ENCODE measurements around the gene APBA2.

The APBA2 gene

GRCh38 chr15:29134239-29134638 lies 248.5 kb downstream of the APBA2 start:
- no peak for DNase-seq (ENCODE audit: low spot score)

DNA sequence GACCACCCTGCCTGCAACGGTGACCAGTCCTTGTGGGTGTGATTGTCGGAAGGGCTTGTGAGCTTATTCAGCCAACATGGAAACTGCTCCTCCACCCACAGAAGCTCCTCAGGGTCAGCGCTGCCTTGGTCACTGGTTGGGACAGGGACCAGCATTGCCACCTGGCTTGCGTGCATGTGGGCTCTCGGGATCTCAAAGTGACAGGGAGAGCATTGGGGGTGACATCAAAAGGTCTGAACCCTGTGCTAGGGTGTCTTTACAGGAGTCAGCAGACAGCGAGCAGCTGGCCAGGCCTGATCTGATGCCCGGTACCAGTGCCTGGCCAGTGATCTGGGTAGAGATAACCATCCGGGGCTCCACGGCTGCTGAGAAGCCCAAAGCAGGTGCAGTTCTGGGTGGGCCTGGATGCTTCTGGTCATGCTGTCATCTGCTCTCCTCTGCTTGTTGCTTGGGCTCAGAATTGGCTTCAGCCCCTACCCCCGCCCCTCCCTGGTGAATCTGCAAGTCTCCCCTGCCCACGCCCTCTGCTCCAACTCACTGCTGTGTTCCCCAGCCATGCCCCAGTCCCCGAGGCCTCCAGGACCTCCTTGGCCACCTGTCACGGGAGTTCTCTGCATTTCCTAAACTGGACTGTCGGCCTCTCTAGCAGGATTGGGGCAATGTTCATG lies 249.0 kb downstream of the APBA2 start:
- DNase-seq (ENCODE audit: low spot score): no peak

DNA sequence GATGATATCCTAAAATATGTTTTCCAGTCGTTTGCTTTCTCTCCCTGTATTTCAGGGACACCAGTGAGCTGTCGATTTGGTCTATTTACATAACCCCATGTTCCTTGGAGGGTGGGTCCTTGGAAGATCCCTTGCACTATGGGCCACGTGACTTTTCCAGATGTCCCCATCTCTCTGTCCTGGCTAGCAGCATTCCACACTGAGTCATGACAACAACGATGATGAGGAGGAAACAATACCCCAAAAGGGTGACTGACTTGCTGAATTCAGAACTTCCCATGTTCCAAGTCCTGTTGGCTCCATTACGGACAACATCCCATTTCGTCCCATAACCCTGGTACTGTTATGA lies 249.5 kb downstream of the APBA2 start:
- no peak for DNase-seq (ENCODE audit: low spot score)

DNA sequence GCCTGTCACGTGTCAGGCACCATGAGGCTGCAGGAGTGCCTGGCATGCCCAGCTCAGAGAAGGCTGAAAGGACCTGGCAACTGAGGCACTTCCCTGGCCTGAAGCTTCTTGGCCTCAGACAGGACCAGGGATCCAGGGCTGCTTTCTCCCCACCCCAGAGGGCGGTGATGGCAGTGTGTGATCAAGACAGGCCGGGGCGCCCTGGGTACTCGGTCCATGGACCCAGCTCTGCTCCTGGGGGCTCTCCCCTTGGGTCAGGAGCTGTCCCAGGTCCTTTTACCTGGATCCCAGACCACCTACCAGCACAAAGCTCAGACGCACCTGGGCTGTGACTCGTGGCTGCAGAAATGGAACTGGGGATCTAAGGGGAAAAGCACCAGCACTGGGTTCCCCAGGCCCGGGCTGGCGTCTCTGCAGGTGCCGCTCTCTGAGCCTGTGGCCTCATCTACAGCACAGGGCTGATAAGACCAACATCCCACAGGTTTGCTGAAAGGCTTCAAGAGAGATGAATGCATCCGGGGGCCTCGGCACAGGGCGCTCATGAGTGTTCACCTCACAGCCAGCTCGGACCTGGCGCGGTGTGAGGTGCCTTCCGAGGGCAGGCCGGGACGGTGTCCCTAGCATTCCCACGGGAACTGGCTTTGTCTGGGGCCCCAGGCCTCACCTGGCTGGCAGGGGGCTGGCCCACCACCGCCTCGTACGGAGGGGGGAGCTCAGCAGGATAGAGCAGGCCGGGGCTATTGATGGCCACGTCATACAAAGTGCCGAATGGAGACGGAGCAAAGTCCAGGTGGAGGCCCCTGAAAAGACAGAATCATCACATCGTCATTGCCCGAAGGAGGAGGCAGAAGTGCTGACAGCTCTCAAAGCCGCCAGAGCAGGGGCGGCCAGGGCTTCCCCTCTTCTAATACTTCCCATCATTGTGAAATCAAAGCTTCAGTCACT lies 250.2 kb downstream of the APBA2 start:
- DNase-seq (ENCODE audit: low spot score): no peak

DNA sequence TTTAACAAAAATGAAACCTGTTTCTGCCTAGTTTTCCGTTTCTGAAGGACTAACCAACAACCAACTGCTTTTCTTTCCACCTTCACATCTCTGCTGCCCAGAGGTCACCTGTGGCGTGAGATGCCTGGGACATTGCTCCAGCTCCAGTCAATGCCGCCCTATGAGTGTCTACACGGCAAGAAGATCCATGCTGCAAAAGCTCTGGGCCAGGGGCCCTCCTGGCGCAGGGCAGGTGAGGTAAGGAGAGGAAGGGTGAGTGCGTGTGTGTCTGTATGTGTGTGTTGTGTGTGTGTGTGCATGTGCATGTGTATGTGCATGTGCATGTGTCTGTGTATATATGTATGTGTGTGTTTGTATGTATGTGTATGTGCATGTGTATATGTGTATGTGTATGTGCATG lies 252.5 kb downstream of the APBA2 start:
- no peak for DNase-seq (ENCODE audit: low spot score)

GRCh38 chr15:29139072-29139471 lies 253.3 kb downstream of the APBA2 start:
- no peak for DNase-seq (ENCODE audit: low spot score)

- peak; percentile 23 for DNase-seq (ENCODE audit: low spot score)
Measured at GRCh38 chr15:29139540-29140459, 254.0 kb downstream of the APBA2 start.

- DNase-seq (ENCODE audit: low spot score): no peak
Measured at GRCh38 chr15:29140475-29141307, 254.9 kb downstream of the APBA2 start.

GRCh38 chr15:29141308-29142128 lies 255.7 kb downstream of the APBA2 start:
- no peak for DNase-seq (ENCODE audit: low spot score)

- DNase-seq (ENCODE audit: low spot score): no peak
Measured at GRCh38 chr15:29142129-29142747, 256.5 kb downstream of the APBA2 start.

DNA sequence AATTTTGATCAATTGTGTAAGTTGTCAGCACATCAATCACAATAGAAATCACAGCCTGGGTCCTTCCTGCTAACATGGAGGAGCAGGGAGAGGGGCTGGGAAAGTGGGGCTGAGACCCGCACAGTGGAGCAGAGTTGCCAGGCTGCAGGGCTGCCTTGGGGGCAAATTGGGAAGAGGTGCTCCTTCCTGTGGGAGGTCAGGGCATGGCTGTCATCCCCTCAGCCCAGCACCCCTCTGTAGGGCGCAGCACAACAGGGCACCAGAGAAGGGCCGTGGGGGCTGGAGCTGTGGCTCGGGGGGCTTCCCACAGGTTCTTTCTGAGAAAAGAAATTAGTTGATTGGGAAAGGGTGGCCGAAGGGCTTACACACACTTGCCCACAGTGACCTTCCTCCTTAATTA lies 257.5 kb downstream of the APBA2 start:
- DNase-seq (ENCODE audit: low spot score): no peak

DNA sequence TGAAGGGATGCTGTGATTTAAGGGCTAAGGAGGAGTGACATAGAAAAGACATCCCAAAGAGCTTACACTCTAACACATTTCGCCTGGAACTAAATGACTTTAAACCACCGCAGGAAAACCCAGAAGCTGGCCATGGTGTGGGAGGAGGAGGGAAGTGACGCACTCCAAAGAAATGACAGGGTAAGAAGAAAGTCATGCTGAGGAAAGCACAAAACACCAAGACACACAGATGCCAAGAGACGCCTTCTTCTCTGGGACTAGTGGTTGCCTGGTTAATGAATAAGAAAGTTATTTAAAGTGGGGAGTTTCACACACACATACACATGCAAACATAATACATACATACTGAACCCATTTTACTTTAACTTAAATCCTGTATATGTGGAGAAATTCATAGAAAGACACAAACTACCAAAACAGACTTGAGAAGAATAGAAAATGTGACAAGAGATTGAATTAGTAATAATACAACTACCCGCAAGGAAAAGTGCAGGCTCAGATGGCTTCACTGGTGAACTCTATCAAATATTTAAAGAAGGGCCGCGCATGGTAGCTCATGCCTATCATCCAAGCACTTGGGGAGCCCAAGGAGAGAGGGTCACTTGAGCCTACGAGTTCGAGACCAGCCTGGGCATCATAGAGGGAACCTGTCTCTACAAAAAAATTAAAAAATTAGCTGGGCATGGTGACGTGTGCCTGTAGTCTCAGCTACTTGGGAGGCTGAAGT lies 258.3 kb downstream of the APBA2 start:
- DNase-seq (ENCODE audit: low spot score): no peak

- DNase-seq (ENCODE audit: low spot score): no peak
Measured at GRCh38 chr15:29149738-29150075, 263.9 kb downstream of the APBA2 start.

DNA sequence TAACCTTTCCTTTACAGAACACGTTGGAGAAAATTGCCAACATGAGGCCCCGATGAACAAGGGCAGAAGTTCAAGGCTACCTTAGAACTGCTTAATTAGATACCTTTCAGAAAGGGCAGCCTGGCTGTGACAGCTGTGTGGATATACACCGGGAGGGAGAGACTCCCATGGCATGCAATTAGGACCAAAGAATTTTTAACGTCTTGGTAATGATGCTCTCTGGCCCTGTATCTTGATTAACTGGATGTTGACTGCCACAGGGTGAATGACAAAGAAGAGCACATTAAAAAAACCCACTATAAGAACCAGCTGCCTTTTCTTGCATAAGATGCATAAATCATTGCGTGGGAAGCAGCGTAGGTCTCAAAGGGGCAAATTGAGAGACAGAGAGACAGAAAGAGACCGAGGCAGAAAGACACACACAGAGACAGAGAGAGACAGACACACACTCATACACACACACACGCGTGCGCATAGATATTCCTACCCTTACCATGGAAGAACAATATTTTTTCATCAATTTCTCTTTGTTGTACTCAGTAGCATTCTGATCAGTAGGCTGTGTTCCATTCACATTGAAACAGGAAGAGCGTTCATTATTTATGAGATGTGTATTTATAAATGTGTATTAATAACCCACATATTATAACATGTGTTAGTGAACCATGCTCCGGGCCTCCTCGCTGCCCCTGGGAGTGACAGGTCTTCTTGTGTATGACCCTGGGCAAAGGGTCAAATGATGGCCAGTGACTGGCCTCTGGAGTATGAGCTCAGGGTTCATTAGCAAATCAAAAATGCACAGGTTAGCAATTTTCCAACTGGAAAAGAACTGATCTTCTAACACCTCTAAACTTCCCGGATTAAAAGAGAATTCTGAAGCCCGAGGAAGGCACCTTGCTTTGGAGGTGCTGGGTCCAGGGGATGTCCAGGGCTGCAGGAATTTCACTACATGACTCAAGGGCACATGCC lies 265.0 kb downstream of the APBA2 start:
- DNase-seq (ENCODE audit: low spot score): no peak

GRCh38 chr15:29151484-29151857 lies 265.7 kb downstream of the APBA2 start:
- no peak for DNase-seq (ENCODE audit: low spot score)

DNA sequence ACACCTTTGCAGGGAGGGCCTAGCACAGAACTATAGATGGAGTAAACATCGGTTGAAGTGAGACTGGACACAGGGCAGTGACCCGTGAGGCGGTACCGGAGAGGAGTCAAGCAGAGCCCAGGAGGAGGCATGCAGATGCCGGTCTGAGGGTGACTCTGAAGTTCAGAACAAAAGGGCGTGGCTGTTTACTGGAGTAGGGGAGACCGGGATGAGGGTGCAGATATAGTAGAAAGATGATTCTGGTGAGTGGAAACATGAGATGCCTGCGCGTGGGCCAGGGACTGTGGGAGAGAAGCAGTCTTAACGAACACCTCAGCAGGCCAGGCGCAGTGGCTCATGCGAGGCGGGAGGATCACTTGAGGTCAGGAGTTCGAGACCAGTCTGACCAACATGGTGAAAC lies 270.7 kb downstream of the APBA2 start:
- no peak for DNase-seq (ENCODE audit: low spot score)

GRCh38 chr15:29159771-29160455 lies 274.1 kb downstream of the APBA2 start:
- DNase-seq (ENCODE audit: low spot score): no peak

GRCh38 chr15:29162411-29162810 lies 276.6 kb downstream of the APBA2 start:
- no peak for DNase-seq (ENCODE audit: low spot score)

Measured in SW480 (cell line).